OCI-LY3 (cell line): ENCODE data around the gene SPATA12.

ENCODE experiments used
- CTCF ChIP-seq: fragments of 200-600, 300-600 bp; sonication (generic); IDR thresholded peaks from 2 replicates; pipeline ENCODE4 v1.5.1; 2014; ENCODE audit warnings: antibody characterized with exemption, low read length, low read depth
- EZH2phosphoT487 ChIP-seq: fragments of 200-600 bp; shearing (Covaris generic); IDR thresholded peaks from 2 replicates; pipeline ENCODE4 v1.6.1; 2018; ENCODE audit warnings: antibody characterized with exemption, mixed run types, low read depth

- TF ChIP-seq CTCF: no peak
- TF ChIP-seq EZH2phosphoT487: no peak
These were observed 3.5 kb downstream of the SPATA12 start for GRCh38 chr3:57064001-57064400.
